GM23248 (cell line): Measurements from ENCODE around the gene NAALADL2.

Experiments used
- EZH2 ChIP-seq: fragments of 200-600 bp; sonication (generic); IDR thresholded peaks from 2 replicates; pipeline ENCODE4 v1.6.1; 2018; ENCODE audit warnings: antibody characterized with exemption, mild to moderate bottlenecking; ENCODE audit not compliant: insufficient read depth, poor library complexity, severe bottlenecking
- EZH2phosphoT487 ChIP-seq: fragments of 200-600 bp; sonication (generic); IDR thresholded peaks from 2 replicates; pipeline ENCODE4 v1.6.1; 2018; ENCODE audit warnings: antibody characterized with exemption, moderate library complexity, mild to moderate bottlenecking, low read depth; ENCODE audit not compliant: insufficient read depth

DNA sequence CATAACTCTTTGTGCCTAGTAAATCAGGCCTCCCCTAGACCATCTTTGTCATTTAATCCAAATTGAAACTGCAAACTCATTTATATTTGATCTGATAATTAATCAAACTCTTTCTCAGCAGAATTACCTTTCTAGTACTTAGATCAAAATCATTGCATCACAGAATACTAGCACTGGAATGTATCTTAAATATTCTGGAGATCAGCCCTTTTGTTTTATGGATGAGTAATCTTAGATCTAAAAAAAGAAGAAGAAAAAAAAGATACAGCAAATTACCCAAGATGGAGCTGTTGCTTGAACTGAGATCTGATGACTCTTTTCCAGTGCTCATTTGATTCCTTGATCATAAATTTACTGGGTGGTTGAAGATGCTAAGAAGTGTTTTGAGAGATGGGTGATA is 47.9 kb downstream of the NAALADL2 start:
- TF ChIP-seq EZH2 (no peak), EZH2phosphoT487 (no peak)
